Neural cell (in vitro differentiated cells): Measurements from ENCODE around the gene RSPH1. TPM values are rescaled to one million over a fixed set of nuclear protein-coding genes. Genes with fewer than 3 reads are reported as not detected.

Experiments used
- H2AFZ ChIP-seq: fragments of 200-600, 300-800 bp; sonication (generic), shearing (Covaris generic); 2 replicates; pipeline ENCODE4 v1.6.0; 2014; ENCODE audit warnings: low read depth, mild to moderate bottlenecking, antibody characterized with exemption, low read length, moderate library complexity
- H3F3A ChIP-seq: fragments of 200-600 bp; shearing (Covaris generic); 2 replicates; pipeline ENCODE4 v1.6.1; 2016; ENCODE audit warnings: mild to moderate bottlenecking, moderate library complexity, mixed read lengths, antibody characterized with exemption, low read length; ENCODE audit not compliant: insufficient read depth, poor library complexity, severe bottlenecking
- H3K27ac ChIP-seq: fragments of 200-600, 300-800 bp; sonication (generic), shearing (Covaris generic); 2 replicates; pipeline ENCODE4 v1.5.1; 2014; ENCODE audit warnings: mild to moderate bottlenecking, low read length, moderate library complexity
- H3K27me3 ChIP-seq: fragments of 300-800, 200-600 bp; sonication (generic), shearing (Covaris generic); 2 replicates; pipeline ENCODE4 v1.6.0; 2014; ENCODE audit warnings: mild to moderate bottlenecking, low read depth, low read length, moderate library complexity; ENCODE audit not compliant: insufficient read depth
- H3K36me3 ChIP-seq: fragments of 300-800, 200-600 bp; sonication (generic), shearing (Covaris generic); 2 replicates; pipeline ENCODE4 v1.5.1; 2014; ENCODE audit warnings: mild to moderate bottlenecking, antibody characterized with exemption, low read length, moderate library complexity; ENCODE audit not compliant: insufficient read depth
- H3K4me2 ChIP-seq: fragments of 300-800, 200-600 bp; sonication (generic), shearing (Covaris generic); 2 replicates; pipeline ENCODE4 v1.6.0; 2014; ENCODE audit warnings: mild to moderate bottlenecking, low read length
- H3K4me3 ChIP-seq: fragments of 300-800, 200-600 bp; sonication (generic), shearing (Covaris generic); 2 replicates; pipeline ENCODE4 v1.5.1; 2014; ENCODE audit warnings: mild to moderate bottlenecking, low read length, moderate library complexity
- H3K79me2 ChIP-seq: fragments of 200-600 bp; shearing (Covaris generic); replicated peaks from 2 replicates; pipeline ENCODE4 v1.6.0; 2014; ENCODE audit warnings: mild to moderate bottlenecking, low read length, moderate library complexity; ENCODE audit not compliant: insufficient read depth
- H3K9ac ChIP-seq: fragments of 300-800, 200-600 bp; sonication (generic), shearing (Covaris generic); 2 replicates; pipeline ENCODE4 v1.6.1; 2016; ENCODE audit warnings: mild to moderate bottlenecking, low read length, mixed read lengths
- H3K9me2 ChIP-seq: fragments of 200-600 bp; shearing (Covaris generic); 2 replicates; pipeline ENCODE4 v1.6.1; 2016; ENCODE audit warnings: mild to moderate bottlenecking, low read length, mixed read lengths; ENCODE audit not compliant: insufficient read depth
- H3K9me3 ChIP-seq: fragments of 200-600, 300-800 bp; sonication (generic), shearing (Covaris generic); 2 replicates; pipeline ENCODE4 v1.6.1; 2016; ENCODE audit warnings: mild to moderate bottlenecking, mixed run types, low read length, moderate library complexity, mixed read lengths
- H4K20me1 ChIP-seq: fragments of 200-600 bp; shearing (Covaris generic); 2 replicates; pipeline ENCODE4 v1.6.1; 2016; ENCODE audit warnings: mild to moderate bottlenecking, mixed run types; ENCODE audit not compliant: insufficient read depth
- CTCF ChIP-seq: fragments of 450-650 bp; IDR thresholded peaks from 2 replicates; pipeline ENCODE4 v1.5.1; 2014; ENCODE audit warnings: antibody characterized with exemption, mild to moderate bottlenecking, moderate library complexity; ENCODE audit not compliant: poor library complexity, severe bottlenecking
- EP300 ChIP-seq: fragments of 450-650 bp; conservative IDR thresholded peaks from 2 replicates; pipeline ENCODE4 v1.6.1; 2014; ENCODE audit warnings: antibody characterized with exemption, mild to moderate bottlenecking, moderate library complexity; ENCODE audit not compliant: poor library complexity, severe bottlenecking
- EZH2 ChIP-seq: fragments of 200-600, 300-800 bp; shearing (Covaris generic), sonication (generic); IDR thresholded peaks from 2 replicates; pipeline ENCODE4 v1.6.1; 2014; ENCODE audit warnings: antibody characterized with exemption, low read length, borderline replicate concordance, mild to moderate bottlenecking; ENCODE audit not compliant: insufficient read depth, poor library complexity, severe bottlenecking
- MXI1 ChIP-seq: fragments of 450-650 bp; conservative IDR thresholded peaks from 2 replicates; pipeline ENCODE4 v1.6.1; 2014; ENCODE audit warnings: antibody characterized with exemption, mild to moderate bottlenecking; ENCODE audit not compliant: poor library complexity, severe bottlenecking
- POLR2AphosphoS5 ChIP-seq: IDR thresholded peaks from 2 replicates; pipeline ENCODE4 v1.6.1; 2012
- RAD21 ChIP-seq: fragments of 450-650 bp; conservative IDR thresholded peaks from 2 replicates; pipeline ENCODE4 v1.6.1; 2014; ENCODE audit warnings: antibody characterized with exemption, mild to moderate bottlenecking, moderate library complexity
- REST ChIP-seq: IDR thresholded peaks from 2 replicates; pipeline ENCODE4 v1.6.1; 2012; ENCODE audit warnings: borderline replicate concordance
- SMC3 ChIP-seq: fragments of 450-650 bp; conservative IDR thresholded peaks from 2 replicates; pipeline ENCODE4 v1.6.1; 2014; ENCODE audit warnings: antibody characterized with exemption, mild to moderate bottlenecking, moderate library complexity; ENCODE audit not compliant: poor library complexity
- TAF1 ChIP-seq: IDR thresholded peaks from 2 replicates; pipeline ENCODE4 v1.6.1; 2012; ENCODE audit warnings: low read depth
- polyA plus RNA-seq: library from polyadenylated mRNA; depleted of rRNA; stranded (reverse); fragments of >200 nt; gene quantifications from 2 replicates; pipeline ENCODE4 v1.2.3, GENCODE V29; 2014

RSPH1 gene
- polyA plus RNA-seq, 1 donor from 2014 or later, result 1.3 TPM

DNA sequence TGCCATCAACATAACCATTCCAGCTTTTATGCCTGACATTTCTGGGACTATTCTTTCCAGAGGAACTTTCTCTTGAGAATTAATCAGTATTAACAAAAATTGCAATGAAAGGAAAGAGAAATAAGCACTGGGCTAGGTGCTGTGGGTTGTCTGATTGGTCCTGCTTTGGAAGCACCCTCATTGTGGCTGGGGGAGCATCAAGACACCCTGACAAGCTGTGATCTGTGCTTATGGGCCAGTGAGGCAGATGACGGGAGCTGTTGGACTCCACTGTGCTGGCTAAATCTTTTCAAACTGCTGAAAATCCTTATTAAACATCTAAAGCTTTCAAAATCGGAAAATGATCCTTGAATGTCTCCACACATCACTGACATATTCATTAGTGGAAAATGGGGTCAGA, 72.3 kb downstream of the RSPH1 start:
- H3K9me2 ChIP-seq, result no peaks in the 10 kb centered on the region
- TF ChIP-seq RAD21 (no peak), TAF1 (no peak), EZH2 (no peak), MXI1 (no peak), EP300 (no peak), SMC3 (no peak), POLR2AphosphoS5 (no peak), REST (no peak), CTCF (no peak)
- no peak overlapping the region for H3K4me2 ChIP-seq
- no peaks in the 10 kb centered on the region for H3K36me3 ChIP-seq
- H3K79me2 ChIP-seq, result no peaks in the 10 kb centered on the region
- H3F3A ChIP-seq, result no peaks in the 10 kb centered on the region
- H3K9me3 ChIP-seq, result peaks cover 6% of the 10 kb centered on the region
- H3K27me3 ChIP-seq, result no peaks in the 10 kb centered on the region
- H3K27ac ChIP-seq, result no peak overlapping the region
- H2AFZ ChIP-seq, result no peak overlapping the region
- no peak overlapping the region for H3K9ac ChIP-seq
- H3K4me3 ChIP-seq, result no peak overlapping the region
- no peaks in the 10 kb centered on the region for H4K20me1 ChIP-seq

- Histone ChIP-seq H3K9me2 (no peaks in the 10 kb centered on the region), H3K79me2 (no peaks in the 10 kb centered on the region), H3K27me3 (no peaks in the 10 kb centered on the region), H3K4me2 (no peak overlapping the region), H4K20me1 (no peaks in the 10 kb centered on the region), H3K9me3 (peaks cover 6% of the 10 kb centered on the region), H3K27ac (no peak overlapping the region), H2AFZ (no peak overlapping the region), H3K4me3 (no peak overlapping the region), H3K36me3 (no peaks in the 10 kb centered on the region), H3F3A (no peaks in the 10 kb centered on the region), H3K9ac (no peak overlapping the region)
- no peak for TF ChIP-seq POLR2AphosphoS5
- TF ChIP-seq EZH2, result no peak
- TF ChIP-seq MXI1, result no peak
- TF ChIP-seq CTCF, result no peak
- no peak for TF ChIP-seq REST
- no peak for TF ChIP-seq TAF1
- no peak for TF ChIP-seq SMC3
- no peak for TF ChIP-seq RAD21
- no peak for TF ChIP-seq EP300
These were observed 72.8 kb downstream of the RSPH1 start for GRCh38 chr21:42423197-42423675.
